Measurements from ENCODE around the gene ATP8A1. TPM values are rescaled to one million over a fixed set of nuclear protein-coding genes. Genes with fewer than 3 reads are reported as not detected.

The ATP8A1 gene
- total RNA-seq, 4 donors from 2014 or later = 5.9 to 16.5 (median 7.3) TPM

GRCh38 chr4:42417550-42417949 is 239.4 kb downstream of the ATP8A1 start:
- TF ChIP-seq EP300 (IDR thresholded peaks at IDR 0.05) = no peak
- no peak for TF ChIP-seq POLR2A (IDR thresholded peaks at IDR 0.05)
- TF ChIP-seq POLR2AphosphoS5 (IDR thresholded peaks at IDR 0.05) = no peak
- TF ChIP-seq, protein P1, sequence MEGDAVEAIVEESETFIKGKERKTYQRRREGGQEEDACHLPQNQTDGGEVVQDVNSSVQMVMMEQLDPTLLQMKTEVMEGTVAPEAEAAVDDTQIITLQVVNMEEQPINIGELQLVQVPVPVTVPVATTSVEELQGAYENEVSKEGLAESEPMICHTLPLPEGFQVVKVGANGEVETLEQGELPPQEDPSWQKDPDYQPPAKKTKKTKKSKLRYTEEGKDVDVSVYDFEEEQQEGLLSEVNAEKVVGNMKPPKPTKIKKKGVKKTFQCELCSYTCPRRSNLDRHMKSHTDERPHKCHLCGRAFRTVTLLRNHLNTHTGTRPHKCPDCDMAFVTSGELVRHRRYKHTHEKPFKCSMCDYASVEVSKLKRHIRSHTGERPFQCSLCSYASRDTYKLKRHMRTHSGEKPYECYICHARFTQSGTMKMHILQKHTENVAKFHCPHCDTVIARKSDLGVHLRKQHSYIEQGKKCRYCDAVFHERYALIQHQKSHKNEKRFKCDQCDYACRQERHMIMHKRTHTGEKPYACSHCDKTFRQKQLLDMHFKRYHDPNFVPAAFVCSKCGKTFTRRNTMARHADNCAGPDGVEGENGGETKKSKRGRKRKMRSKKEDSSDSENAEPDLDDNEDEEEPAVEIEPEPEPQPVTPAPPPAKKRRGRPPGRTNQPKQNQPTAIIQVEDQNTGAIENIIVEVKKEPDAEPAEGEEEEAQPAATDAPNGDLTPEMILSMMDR (IDR thresholded peaks at IDR 0.05) = no peak
- 73% methylated on average over 3 of the region's 3 CpGs for WGBS
- H3K36me3 ChIP-seq = no peaks in the 10 kb centered on the region

GRCh38 chr4:42416017-42416416 is 240.9 kb downstream of the ATP8A1 start:
- TF ChIP-seq, protein P1 (IDR thresholded peaks at IDR 0.05) = no peak
- TF ChIP-seq POLR2A (IDR thresholded peaks at IDR 0.05) (no peak), POLR2AphosphoS5 (IDR thresholded peaks at IDR 0.05) (no peak), EP300 (IDR thresholded peaks at IDR 0.05) (no peak)
- no peaks in the 10 kb centered on the region for H3K4me1 ChIP-seq
- H3K36me3 ChIP-seq = no peaks in the 10 kb centered on the region
- 50% methylated on average over 3 of the region's 3 CpGs for WGBS
- no peak for DNase-seq (ENCODE audit: low spot score in 2 of 2)
- no peaks in the 10 kb centered on the region for H3K9me3 ChIP-seq
- no peak overlapping the region for H3K27ac ChIP-seq
- no peaks in the 10 kb centered on the region for H3K27me3 ChIP-seq
- H3K4me3 ChIP-seq = no peak overlapping the region

More at GRCh38 chr4:42417550-42417949, 239.4 kb downstream of the ATP8A1 start:
- Histone ChIP-seq H3K4me1 (no peaks in the 10 kb centered on the region), H3K9me3 (no peaks in the 10 kb centered on the region), H3K4me3 (no peak overlapping the region), H3K27ac (no peak overlapping the region), H3K27me3 (no peaks in the 10 kb centered on the region)
- no peak for DNase-seq (ENCODE audit: low spot score in 2 of 2)

DNA sequence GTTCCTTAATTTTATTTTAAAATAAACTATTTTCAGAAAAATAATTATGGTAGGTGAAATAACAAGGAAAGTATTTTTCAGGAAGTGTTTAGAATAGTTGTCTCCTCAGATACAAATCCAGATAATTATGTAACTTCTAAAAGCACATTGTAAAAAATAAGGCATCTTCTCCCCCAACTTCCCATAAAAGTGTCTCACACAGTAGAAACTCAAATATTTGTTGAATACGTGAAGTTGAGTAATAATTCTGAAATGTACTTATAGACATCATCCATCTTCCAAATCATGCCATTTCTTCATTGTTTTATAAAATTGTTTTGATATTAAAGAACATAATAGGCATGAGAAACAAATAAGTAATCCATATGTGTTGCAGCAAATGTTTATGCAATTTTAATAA is 241.6 kb downstream of the ATP8A1 start:
- Histone ChIP-seq H3K4me1 (no peaks in the 10 kb centered on the region), H3K27ac (no peak overlapping the region), H3K36me3 (no peaks in the 10 kb centered on the region), H3K4me3 (no peak overlapping the region), H3K9me3 (no peaks in the 10 kb centered on the region), H3K27me3 (no peaks in the 10 kb centered on the region)
- 81% methylated on average over 1 of the region's 1 CpG for WGBS
- TF ChIP-seq EP300 (IDR thresholded peaks at IDR 0.05) = no peak
- no peak for TF ChIP-seq POLR2AphosphoS5 (IDR thresholded peaks at IDR 0.05)
- TF ChIP-seq POLR2A (IDR thresholded peaks at IDR 0.05) = no peak
- TF ChIP-seq, protein P1 (IDR thresholded peaks at IDR 0.05) = no peak
- DNase-seq (ENCODE audit: low spot score in 2 of 2) = no peak

- Histone ChIP-seq H3K36me3 (no peaks in the 10 kb centered on the region), H3K9me3 (no peaks in the 10 kb centered on the region), H3K4me1 (no peaks in the 10 kb centered on the region), H3K27ac (no peak overlapping the region), H3K4me3 (no peak overlapping the region), H3K27me3 (no peaks in the 10 kb centered on the region)
- WGBS = 62% methylated on average over 2 of the region's 2 CpGs
- DNase-seq (ENCODE audit: low spot score in 2 of 2) = no peak
- no peak for TF ChIP-seq POLR2A (IDR thresholded peaks at IDR 0.05)
- TF ChIP-seq EP300 (IDR thresholded peaks at IDR 0.05) = no peak
- TF ChIP-seq, protein P1 (IDR thresholded peaks at IDR 0.05) = no peak
- TF ChIP-seq POLR2AphosphoS5 (IDR thresholded peaks at IDR 0.05) = no peak
Measured at GRCh38 chr4:42412251-42412650, 244.7 kb downstream of the ATP8A1 start.

DNA sequence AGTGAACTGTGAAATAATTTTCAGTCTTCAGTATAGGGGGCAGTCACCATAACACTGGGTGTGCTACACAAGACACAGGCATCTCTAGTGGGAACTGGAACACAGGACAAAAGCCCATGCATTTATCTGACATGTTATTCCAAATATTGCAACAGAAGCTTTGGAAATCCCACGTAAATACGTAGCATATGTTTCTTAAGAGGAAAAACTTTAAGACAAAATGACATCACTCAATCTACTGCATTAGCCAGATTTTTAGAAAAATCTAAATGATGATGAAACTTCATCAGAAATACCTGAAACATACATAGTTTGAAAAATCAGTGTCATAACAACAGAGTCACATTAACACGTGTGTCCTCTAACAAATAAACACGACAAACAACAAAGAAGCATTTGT is 245.1 kb downstream of the ATP8A1 start:
- H3K36me3 ChIP-seq = no peaks in the 10 kb centered on the region
- H3K4me3 ChIP-seq = no peak overlapping the region
- 80% methylated on average over 4 of the region's 4 CpGs for WGBS
- TF ChIP-seq POLR2A (IDR thresholded peaks at IDR 0.05) (no peak), EP300 (IDR thresholded peaks at IDR 0.05) (no peak), POLR2AphosphoS5 (IDR thresholded peaks at IDR 0.05) (no peak)
- TF ChIP-seq, protein P1 (IDR thresholded peaks at IDR 0.05) = no peak
- H3K27me3 ChIP-seq = no peaks in the 10 kb centered on the region
- no peak overlapping the region for H3K27ac ChIP-seq
- no peaks in the 10 kb centered on the region for H3K4me1 ChIP-seq
- H3K9me3 ChIP-seq = no peaks in the 10 kb centered on the region
- DNase-seq (ENCODE audit: low spot score in 2 of 2) = no peak
